Hypothalamus (tissue), 51 donors: ENCODE measurements around the gene UST.
A peak's percentile ranks its signal among the peaks of the same experiment; 100 is the strongest.

ENCODE experiments used
- DNase-seq, 51 donors: peaks; one replicate each; lab custom pipeline; 2025; lab: John Stamatoyannopoulos, UW

UST gene

GRCh38 chr6:149074832-149075258 is 328.0 kb downstream of the UST start:
- DNase-seq = no peak

DNA sequence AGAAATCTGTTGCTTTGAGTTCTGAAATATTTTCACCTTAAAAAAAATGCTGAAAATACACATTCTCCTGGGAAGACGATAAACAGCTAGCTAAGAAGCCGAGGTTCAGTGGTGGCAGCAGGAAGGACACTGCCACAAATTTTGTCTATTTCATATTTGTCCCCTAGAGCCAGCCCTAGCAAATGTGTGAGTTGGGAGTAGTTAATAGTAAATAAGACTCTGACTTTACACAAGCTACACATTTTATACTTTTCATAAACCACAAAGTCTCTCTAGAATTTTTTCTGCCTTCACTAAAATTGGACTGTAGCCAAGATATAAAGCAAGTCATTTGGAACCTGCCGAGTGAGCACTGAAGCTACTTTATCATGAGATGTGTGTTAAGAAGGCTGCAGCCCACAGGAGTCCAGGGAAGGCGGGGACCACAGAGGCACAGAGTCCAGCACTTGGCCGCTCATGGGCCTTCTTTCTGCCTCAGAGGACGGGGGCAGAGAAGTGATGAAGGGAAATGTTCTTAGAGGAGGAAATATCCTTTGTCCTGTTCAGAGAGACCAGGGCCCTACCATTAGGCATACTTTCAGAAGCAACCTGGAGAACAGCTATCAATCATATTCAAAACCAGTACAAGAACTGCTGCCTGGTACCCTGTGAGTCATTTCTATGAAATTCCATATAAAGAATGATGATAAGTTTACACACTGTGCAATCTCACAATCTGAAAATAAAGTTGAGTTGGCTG is 329.0 kb downstream of the UST start:
- no peak for DNase-seq

- DNase-seq = no peak
Observed at GRCh38 chr6:149076355-149076734, 329.5 kb downstream of the UST start.

DNA sequence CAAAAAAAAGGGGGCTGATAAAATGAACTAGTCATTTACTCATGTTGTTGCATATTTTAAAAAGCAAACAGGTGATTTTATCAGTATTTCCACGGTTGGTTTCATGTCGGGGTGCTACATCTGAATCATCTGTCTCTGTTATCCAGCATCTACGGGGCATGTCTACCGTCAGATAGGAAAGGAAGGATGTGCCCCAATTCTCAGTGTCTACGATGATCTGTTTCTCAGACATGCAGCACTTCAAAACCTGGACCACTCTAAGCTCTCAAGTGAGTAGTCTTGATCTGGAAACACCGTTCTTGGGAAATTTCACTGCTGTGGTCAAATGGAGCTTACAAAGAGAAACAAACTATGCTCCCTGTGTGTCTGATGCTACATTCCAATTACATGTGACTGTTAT is 330.4 kb downstream of the UST start:
- no peak for DNase-seq

DNA sequence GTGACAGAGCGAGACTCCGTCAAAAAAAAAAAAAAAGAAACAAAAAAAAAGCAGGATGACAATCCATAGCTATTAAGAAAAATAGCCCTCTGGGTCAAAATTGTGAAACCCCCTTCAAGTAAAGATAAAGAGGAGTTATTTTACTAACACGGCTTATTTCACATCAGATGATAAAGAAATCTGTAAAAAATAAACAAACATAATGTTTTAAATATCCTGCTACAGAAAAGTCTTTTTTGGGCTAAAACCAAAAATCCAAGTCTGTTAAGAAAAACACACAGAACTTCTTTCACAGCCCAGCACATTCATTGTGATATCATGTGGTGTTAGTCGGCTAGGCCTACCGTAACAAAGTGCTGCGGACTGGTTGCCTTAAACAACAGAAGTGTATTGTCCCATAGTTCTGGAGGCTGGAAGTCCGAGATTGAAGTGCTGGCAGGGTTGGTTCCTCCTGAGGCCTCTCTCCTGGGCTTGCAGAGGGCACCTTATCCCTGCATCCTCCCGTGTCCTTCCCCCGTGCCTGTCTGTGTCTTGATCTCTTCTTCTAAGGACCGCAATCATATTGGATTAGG is 331.5 kb downstream of the UST start:
- no peak for DNase-seq

DNA sequence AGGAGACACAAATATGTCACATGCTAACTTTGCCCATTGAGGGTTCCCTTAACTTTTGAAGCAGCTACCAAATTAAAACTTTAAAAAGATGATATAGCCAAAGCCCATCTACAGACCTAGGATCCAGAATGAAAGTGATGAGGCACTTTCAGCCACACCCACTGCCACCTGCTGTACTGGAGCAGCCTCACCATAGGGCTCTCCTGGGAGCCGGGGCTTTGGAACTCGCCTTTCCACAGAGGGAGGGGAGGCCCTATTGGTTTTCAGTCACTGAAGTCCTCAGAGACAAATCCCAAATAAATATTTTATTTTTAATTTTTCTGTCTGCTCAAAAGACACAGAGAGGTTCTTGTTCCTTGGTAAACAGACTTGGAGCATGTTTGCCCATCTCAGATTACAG is 332.6 kb downstream of the UST start:
- DNase-seq = no peak

GRCh38 chr6:149079911-149080491 is 333.2 kb downstream of the UST start:
- peak in 25 of 51 donors; percentile 2 to 50 (median 25) for DNase-seq

GRCh38 chr6:149080511-149080910 is 333.7 kb downstream of the UST start:
- no peak for DNase-seq

DNA sequence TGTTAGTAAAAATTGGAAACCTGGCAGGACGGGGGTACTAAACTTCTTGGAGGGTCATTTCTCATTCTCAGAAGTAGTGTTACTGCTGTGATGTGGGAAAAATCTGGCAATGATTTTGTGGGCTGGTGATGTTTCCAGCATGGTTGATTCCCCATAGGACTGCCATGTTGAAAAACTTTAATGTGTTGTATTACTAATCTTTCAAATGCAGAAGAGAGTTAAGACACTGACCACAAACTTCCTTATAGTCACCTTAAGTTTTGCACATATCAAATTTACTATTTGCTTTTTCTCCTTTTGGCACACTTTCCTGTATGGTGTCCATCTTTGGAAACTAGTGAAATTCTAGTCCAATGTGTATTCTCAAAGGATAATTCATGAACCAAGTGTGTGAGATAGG is 334.5 kb downstream of the UST start:
- DNase-seq = no peak

GRCh38 chr6:149082320-149082719 is 335.5 kb downstream of the UST start:
- DNase-seq = peak in 43 of 51 donors; percentile 8 to 88 (median 54)

GRCh38 chr6:149084026-149084425 is 337.2 kb downstream of the UST start:
- DNase-seq = no peak

DNA sequence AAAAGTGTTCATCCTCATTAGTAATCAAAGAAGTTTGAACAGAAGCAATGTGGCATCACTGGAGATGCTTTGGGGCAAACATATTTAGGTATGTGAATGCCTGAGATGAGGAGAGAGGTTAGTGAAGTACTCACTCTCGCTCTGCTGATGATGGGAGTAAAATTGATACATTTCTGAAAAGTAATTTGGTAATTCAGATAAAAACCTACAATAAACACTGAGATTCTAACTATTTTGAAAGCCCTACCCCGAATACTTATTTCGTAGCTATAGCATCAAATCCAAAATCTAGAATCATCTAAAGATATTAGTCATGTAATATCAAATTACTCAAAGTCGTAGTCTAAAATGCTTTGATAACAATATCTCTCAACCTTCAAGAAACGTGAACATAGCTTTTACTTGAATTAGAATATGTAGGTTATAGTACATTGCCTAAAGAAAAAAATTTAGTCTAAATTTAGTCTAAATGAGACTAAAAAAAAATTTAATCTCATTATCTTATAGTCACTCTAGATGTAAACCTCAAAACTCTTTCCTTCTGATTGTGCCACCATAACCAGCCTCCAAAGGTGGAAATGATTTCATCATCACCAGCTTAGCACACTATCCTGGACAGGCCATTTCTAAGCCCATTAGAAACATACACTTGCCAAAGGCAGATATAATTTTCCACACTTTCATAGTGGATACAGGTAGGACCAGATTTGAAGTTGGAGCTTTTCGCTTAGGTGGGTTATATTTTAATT is 338.2 kb downstream of the UST start:
- DNase-seq = no peak

- DNase-seq = no peak
Observed at GRCh38 chr6:149085557-149085938, 338.7 kb downstream of the UST start.

GRCh38 chr6:149086363-149086762 is 339.5 kb downstream of the UST start:
- no peak for DNase-seq

GRCh38 chr6:149087898-149088297 is 341.1 kb downstream of the UST start:
- no peak for DNase-seq

GRCh38 chr6:149088361-149088760 is 341.5 kb downstream of the UST start:
- no peak for DNase-seq

DNA sequence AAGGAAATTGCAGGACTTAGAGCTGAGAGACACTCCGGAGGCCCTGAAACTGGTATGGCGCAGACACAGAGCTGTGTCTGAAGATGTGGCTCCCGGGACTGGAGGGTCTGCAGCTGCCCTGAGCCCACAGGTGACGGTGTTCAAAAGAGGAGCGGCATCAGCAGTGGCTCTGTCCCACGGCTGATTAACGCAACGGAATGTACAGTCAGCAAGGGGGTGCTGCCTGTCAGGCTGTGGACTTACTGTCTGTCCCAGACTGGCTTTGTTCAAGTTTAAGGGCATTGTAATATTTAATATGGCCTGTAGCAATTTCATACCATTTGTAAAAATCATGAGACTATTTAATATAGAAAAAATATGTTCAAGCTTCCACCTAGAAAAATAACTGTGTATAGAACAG is 342.7 kb downstream of the UST start:
- no peak for DNase-seq

- no peak for DNase-seq
Observed at GRCh38 chr6:149090937-149091336, 344.1 kb downstream of the UST start.

DNA sequence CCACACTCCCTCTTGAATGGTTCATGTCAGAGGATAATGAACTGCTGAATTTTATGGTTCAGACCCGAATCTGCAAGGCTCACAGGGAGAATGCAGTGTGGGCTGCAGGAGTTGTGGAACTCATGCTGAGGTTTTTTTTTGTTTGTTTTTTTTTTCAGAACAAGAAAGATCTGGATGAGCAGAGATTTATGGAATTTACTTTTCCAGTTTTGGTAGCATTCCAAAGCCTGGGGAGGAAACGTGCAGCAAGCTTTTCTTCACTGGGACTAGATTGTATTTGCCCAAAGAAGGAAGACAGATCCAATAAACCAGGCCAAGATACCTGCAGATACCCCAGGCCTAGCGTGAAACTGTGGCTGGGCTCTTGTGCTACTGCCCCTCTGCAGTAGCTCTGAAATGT is 346.8 kb downstream of the UST start:
- DNase-seq = no peak

GRCh38 chr6:149094156-149094555 is 347.3 kb downstream of the UST start:
- DNase-seq = no peak

- no peak for DNase-seq
Observed at GRCh38 chr6:149094934-149095351, 348.1 kb downstream of the UST start.

GRCh38 chr6:149095842-149096241 is 349.0 kb downstream of the UST start:
- DNase-seq = no peak
